ENCODE results near the gene CDH15. TPM values are rescaled to one million over a fixed set of nuclear protein-coding genes. Genes with fewer than 3 reads are reported as not detected.

Gene CDH15
- total and polyA plus RNA-seq, 2 of the 13 experiments (the other 11 are each of a cell fraction or from before 2014, with no cell fraction given) = 0.74 to 2.2 TPM

GRCh38 chr16:89216315-89217137 lies 45.0 kb downstream of the CDH15 start (continued):
- TF ChIP-seq CC2D1A (CRISPR knock-in tag; IDR thresholded peaks at IDR 0.05) (no peak), FOSL1 (CRISPR knock-in tag; IDR thresholded peaks at IDR 0.05; ENCODE audit: borderline replicate concordance) (no peak), NR2F6 (IDR thresholded peaks at IDR 0.05) (no peak), NR2F6 (CRISPR knock-in tag; IDR thresholded peaks at IDR 0.05) (peak; percentile 61; the same call in 1 of the 2 replicates), REST (IDR thresholded peaks at IDR 0.05; ENCODE audit: borderline replicate concordance in 1 of 2, low read depth in 1 of 2, low read length in 2 of 2) (no peak), ZNF891 (CRISPR knock-in tag; IDR thresholded peaks at IDR 0.05) (no peak), NBN (conservative IDR thresholded peaks at IDR 0.05) (no peak), ZNF512B (CRISPR knock-in tag; IDR thresholded peaks at IDR 0.05; ENCODE audit: borderline replicate concordance) (no peak; the same call in 1 of the 2 replicates), ZKSCAN1 (IDR thresholded peaks at IDR 0.05; ENCODE audit: low read length) (no peak), SIX4 (CRISPR knock-in tag; IDR thresholded peaks at IDR 0.05) (no peak), NR1H2 (CRISPR knock-in tag; IDR thresholded peaks at IDR 0.05; ENCODE audit: borderline replicate concordance, low read depth) (no peak), FOXP4 (CRISPR knock-in tag; IDR thresholded peaks at IDR 0.05) (no peak), HINFP (CRISPR knock-in tag; IDR thresholded peaks at IDR 0.05; ENCODE audit: low read depth) (no peak; the same call in 1 of the 2 replicates), STAT6 (CRISPR knock-in tag; IDR thresholded peaks at IDR 0.05; ENCODE audit: borderline replicate concordance) (no peak), ZNF335 (CRISPR knock-in tag; IDR thresholded peaks at IDR 0.05) (no peak), SYNCRIP (IDR thresholded peaks at IDR 0.05; ENCODE audit: insufficient read depth, low read depth, low read length) (no peak)
